ENCODE results near the gene GPBAR1.

Gene GPBAR1

DNA sequence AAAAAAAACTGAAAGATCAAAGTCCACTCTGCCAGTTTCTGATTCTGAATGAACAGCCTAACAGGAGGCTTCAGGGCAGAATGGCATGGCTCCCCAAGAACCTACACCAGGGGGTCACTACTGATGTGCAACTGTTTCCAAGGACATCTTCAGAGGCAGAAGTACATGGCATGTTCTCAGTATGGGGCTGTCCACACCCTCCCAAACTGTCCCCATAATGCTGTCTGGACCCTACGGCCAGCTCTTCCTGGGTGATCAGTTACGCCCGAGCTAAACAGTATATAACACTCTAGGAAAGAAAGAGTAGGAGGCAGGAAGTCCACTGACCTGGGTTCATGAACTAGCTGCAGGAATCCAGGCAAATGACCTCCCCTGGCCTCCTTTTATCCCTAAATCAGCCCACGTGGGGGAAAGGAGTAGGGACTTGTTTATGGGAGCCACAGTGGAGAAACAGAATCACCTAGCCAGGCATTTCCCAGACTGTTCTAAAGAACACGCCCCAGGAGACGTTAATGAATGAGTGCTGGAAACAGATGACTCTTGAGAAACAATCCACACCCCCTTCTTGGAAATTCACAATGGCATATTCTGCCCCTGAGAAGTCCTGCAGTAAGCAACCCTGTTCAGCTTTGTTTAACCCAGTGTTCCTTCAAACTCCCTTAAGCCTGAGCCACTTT, 29.0 kb downstream of the GPBAR1 start:
- Histone ChIP-seq H3K9me3 (ENCODE audit: control insufficient read depth in 2 of 2, low read length in 2 of 2) (no peaks in the 10 kb centered on the region), H3K36me3 (ENCODE audit: control insufficient read depth in 2 of 2, insufficient read depth in 2 of 2, low read length in 2 of 2) (no peaks in the 10 kb centered on the region), H3K4me1 (ENCODE audit: control insufficient read depth, insufficient read depth, low read length) (peaks cover 52% of the 10 kb centered on the region), H3K27ac (ENCODE audit: low read length) (peak overlapping the region; percentile 92), H3K27me3 (ENCODE audit: control insufficient read depth in 1 of 2, insufficient read depth in 2 of 2, low read length in 2 of 2) (no peaks in the 10 kb centered on the region), H3K9ac (ENCODE audit: low read length in 2 of 2) (peak overlapping the region; percentile 47 to 89), H3K4me3 (ENCODE audit: low read length in 2 of 2) (peak overlapping the region; percentile 74 to 90)

DNA sequence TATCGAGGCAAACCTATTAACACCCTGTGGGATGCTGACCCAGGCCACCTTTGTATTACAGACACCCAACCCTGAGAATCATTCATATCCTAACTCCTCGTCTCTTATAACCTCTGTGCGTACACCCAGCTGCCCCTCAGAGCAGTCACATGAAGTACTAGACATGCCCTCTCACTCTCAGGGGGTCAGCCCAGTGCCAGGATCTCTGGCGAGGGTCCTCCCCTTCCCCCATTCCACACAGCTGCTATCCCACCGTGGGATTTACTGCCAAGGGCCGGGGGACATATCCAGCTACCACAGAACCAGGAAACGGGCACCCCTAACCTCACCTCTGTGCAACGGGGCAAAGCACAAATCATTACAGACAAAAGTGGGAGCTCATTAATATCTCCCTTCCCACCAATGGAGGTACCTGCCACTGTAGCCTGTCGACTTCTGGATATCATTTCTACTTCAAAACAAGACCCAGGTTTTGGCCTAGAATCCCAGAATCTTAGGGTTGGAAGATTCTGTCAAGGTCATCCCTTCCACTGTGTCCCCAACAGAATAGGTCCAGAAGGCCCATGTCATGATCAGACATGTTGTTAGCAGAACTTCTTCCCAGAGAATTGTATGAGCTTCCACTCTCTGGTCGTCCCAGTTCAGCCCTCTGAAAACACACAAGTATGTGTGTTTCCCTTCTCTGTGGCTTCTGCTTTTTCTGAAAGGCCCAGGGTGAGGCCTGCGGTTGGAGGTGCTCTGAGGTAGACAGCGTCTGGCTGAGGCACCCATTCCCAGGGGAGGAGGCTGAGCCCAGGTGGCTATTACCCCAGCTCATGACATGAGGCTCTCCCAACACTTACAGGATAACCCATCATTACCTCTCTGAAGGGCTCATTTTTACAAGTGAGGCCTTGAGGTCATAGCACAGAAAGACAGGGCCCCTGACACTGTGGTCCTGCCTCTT, 29.8 kb downstream of the GPBAR1 start:
- Histone ChIP-seq H3K9me3 (ENCODE audit: control insufficient read depth in 2 of 2, low read length in 2 of 2) (no peaks in the 10 kb centered on the region), H3K9ac (ENCODE audit: low read length in 2 of 2) (peak overlapping the region; percentile 89 to 92), H3K36me3 (ENCODE audit: control insufficient read depth in 2 of 2, insufficient read depth in 2 of 2, low read length in 2 of 2) (no peaks in the 10 kb centered on the region), H3K4me3 (ENCODE audit: low read length in 2 of 2) (peak overlapping the region; percentile 74 to 90), H3K27me3 (ENCODE audit: control insufficient read depth in 1 of 2, insufficient read depth in 2 of 2, low read length in 2 of 2) (no peaks in the 10 kb centered on the region), H3K27ac (ENCODE audit: low read length) (peak overlapping the region; percentile 92), H3K4me1 (ENCODE audit: control insufficient read depth, insufficient read depth, low read length) (peaks cover 44% of the 10 kb centered on the region)

DNA sequence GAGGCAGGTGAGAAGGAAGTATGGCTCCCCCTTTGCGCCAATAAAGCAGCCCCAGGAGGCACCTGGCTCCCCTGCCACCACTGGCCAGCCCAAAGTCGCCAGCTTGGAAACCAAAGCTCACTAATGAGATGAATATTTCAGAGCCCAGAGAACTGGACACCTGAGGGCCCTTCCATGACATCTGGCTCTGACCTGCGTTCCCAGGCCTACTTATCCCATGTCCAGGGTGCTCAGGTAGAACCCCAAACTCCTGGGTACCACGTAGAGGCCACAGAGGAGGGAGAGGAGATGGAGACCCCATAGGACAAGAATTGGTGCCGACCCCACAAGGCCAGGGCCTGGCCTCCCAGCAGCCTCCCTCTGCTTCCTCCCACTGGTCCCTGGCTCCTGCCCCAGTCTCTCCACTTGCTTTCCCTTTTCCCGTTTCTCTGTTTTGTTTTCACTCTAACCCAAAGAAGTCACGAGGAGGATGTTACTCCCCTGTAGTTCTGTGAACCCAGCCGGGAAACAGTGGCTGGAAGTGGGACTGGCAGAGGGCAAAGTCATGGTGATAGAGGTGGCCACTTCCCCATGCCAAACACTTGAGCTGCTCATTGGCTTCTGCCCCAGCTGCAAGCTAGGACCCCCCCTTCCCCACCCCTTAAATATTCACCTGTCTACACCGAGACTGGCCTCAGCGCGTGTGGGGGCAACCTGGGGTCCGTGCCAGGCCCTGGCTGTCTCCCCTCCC, 30.7 kb downstream of the GPBAR1 start:
- Histone ChIP-seq H3K36me3 (ENCODE audit: control insufficient read depth in 2 of 2, insufficient read depth in 2 of 2, low read length in 2 of 2) (no peaks in the 10 kb centered on the region), H3K27ac (ENCODE audit: low read length) (peak overlapping the region; percentile 92), H3K9me3 (ENCODE audit: control insufficient read depth in 2 of 2, low read length in 2 of 2) (no peaks in the 10 kb centered on the region), H3K27me3 (ENCODE audit: control insufficient read depth in 1 of 2, insufficient read depth in 2 of 2, low read length in 2 of 2) (no peaks in the 10 kb centered on the region), H3K4me1 (ENCODE audit: control insufficient read depth, insufficient read depth, low read length) (peaks cover 35% of the 10 kb centered on the region), H3K4me3 (ENCODE audit: low read length in 2 of 2) (peak overlapping the region; percentile 74 to 90), H3K9ac (ENCODE audit: low read length in 2 of 2) (peak overlapping the region; percentile 89 to 92)

DNA sequence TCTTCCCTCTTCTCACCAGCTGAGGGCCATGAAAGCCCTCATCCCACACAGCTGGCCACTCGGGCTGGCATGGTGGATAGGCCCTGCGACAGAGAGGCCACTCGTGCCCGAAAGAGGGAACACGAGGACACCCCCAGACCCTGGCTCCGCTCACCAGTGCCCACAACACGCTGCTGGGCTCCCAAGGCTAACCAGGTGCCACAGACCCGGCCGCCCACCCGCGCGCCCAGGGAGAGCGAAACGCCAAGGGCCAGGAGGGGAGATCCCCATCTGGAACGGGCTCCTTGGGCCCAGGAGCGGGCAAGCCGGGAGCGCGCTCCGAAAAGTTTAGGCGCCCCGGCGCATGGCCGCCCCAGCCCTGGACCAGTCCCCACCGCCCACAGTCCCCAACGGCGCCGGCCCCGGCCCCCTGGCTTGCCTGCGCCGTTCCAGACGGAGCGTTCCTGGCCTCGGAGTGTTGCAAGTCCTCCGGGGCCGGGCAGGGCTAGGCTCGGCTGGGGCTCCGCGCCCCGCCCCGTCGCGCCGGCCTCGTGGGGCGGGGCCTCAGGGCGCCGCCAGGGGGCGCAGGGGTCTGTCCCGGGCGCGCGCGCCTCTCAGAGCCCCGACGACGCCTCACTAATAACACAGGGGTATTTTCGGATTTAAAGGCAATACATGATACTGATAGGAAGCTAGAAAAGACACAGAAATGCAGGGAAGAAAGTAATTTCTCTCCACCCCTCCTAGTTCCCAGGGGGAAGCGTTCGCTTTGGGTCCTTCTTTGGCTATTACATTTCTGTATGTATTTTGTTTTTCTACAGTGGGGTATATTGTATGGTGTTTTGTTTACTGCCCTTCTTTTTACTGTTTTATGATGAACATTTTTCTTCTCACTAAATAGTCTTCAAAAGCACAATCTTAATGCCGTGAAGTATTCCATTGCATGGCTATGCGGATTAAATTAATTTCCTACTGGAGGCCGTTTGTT, 31.5 kb downstream of the GPBAR1 start, which contains the start of gene TMBIM1:
TSS of gene TMBIM1 (minus strand) at position 456 of the 967 bp plus-strand sequence. CDS start 10,362 bp downstream, outside the sequence.
- H3K4me1 ChIP-seq (ENCODE audit: control insufficient read depth, insufficient read depth, low read length): peaks cover 28% of the 10 kb centered on the region
- H3K27ac ChIP-seq (ENCODE audit: low read length): peak within 1 kb of the TSS; percentile 92
- H3K9ac ChIP-seq (ENCODE audit: low read length in 2 of 2): peak within 1 kb of the TSS; percentile 89 to 92
- H3K4me3 ChIP-seq (ENCODE audit: low read length in 2 of 2): peak within 1 kb of the TSS; percentile 74 to 90
- H3K36me3 ChIP-seq (ENCODE audit: control insufficient read depth in 2 of 2, insufficient read depth in 2 of 2, low read length in 2 of 2): no peaks in the 10 kb centered on the region
- no peaks in the 10 kb centered on the region for H3K9me3 ChIP-seq (ENCODE audit: control insufficient read depth in 2 of 2, low read length in 2 of 2)
- H3K27me3 ChIP-seq (ENCODE audit: control insufficient read depth in 1 of 2, insufficient read depth in 2 of 2, low read length in 2 of 2): no peaks in the 10 kb centered on the region

DNA sequence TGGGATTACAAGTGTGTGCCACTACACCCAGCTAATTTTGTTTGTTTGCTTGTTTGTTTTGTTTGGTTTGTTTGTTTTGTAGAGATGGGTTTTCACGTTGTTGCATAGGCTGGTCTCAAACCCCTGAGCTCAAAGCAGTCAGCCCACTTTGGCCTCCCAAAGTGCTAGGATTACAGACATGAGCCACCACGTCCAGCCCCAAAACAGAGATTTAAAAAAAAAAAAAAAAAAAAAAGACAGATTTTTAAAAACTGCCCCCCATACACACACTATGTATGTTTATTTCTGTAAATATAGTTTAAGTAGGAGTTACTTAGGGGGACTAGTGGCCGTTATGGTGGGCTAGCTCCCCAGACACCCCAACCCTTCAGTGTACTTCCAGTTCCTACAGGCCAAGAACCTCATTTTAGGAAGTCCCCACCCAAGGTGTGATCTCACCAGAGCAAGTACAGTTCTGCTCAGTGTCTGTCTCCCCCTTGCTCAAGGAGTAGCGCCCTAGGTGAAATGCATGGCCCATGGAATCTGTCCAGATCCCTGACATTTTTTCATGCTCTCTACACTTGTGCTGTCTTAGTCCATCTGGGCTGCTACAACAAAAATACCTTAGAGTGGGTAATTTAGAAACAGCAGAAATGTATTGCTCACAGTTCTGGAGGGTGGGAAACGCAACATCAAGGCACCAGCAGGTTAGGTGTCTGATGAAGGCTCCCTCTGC, 33.1 kb downstream of the GPBAR1 start:
- Histone ChIP-seq H3K27ac (ENCODE audit: low read length) (no peak overlapping the region), H3K4me1 (ENCODE audit: control insufficient read depth, insufficient read depth, low read length) (peaks cover 21% of the 10 kb centered on the region), H3K4me3 (ENCODE audit: low read length in 2 of 2) (no peak overlapping the region), H3K9me3 (ENCODE audit: control insufficient read depth in 2 of 2, low read length in 2 of 2) (no peaks in the 10 kb centered on the region), H3K36me3 (ENCODE audit: control insufficient read depth in 2 of 2, insufficient read depth in 2 of 2, low read length in 2 of 2) (no peaks in the 10 kb centered on the region), H3K9ac (ENCODE audit: low read length in 2 of 2) (peak overlapping the region in 1 of 2 donors; percentile 5), H3K27me3 (ENCODE audit: control insufficient read depth in 1 of 2, insufficient read depth in 2 of 2, low read length in 2 of 2) (no peaks in the 10 kb centered on the region)

DNA sequence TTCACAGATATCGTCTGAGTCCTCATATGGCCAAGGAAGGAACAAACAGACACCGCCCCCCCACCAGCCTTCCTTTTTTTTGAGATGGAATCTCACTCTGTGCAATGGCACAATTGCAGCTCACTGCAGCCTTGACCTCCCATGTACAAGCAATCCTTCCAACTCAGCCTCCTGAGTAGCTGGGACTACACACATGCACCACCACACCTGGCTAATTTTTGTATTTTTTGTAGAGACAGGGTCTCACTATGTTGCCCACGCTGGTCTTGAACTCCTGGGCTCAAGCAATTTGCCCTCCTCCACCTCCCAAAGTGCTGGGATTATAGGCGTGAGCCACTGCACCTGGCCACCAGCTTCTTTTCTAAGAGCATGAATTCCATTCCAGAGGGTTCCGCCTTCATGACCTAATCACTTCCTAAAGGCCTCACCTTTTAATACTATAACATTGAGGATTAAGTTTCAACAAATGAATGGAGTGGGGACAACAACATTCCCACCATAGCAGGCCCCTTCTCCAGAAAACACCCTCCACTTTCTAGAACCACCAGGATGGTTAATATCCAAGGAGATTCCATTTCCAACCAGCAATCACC, 33.7 kb downstream of the GPBAR1 start:
- no peaks in the 10 kb centered on the region for H3K36me3 ChIP-seq (ENCODE audit: control insufficient read depth in 2 of 2, insufficient read depth in 2 of 2, low read length in 2 of 2)
- no peaks in the 10 kb centered on the region for H3K27me3 ChIP-seq (ENCODE audit: control insufficient read depth in 1 of 2, insufficient read depth in 2 of 2, low read length in 2 of 2)
- H3K27ac ChIP-seq (ENCODE audit: low read length): no peak overlapping the region
- no peak overlapping the region for H3K9ac ChIP-seq (ENCODE audit: low read length in 2 of 2)
- no peak overlapping the region for H3K4me3 ChIP-seq (ENCODE audit: low read length in 2 of 2)
- H3K4me1 ChIP-seq (ENCODE audit: control insufficient read depth, insufficient read depth, low read length): peaks cover 19% of the 10 kb centered on the region
- no peaks in the 10 kb centered on the region for H3K9me3 ChIP-seq (ENCODE audit: control insufficient read depth in 2 of 2, low read length in 2 of 2)

DNA sequence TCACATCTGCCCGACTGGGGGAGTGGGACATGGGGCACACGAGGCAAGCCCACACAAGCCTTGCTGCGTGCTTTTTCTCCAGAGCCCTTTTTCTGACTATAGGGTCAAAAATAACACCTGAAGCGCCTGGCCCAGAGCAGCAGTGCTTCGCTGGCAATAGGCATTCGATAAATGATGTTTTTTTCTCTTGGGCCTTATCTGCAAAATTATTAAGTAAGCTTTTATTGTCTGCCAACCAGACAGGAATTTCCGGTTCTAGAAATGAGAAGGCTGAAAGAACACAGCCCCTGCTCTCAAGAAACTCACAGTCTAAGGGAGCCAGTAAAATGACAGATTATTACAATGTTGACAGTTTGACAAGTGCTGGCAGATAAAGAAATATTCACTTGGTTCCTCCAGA, 34.2 kb downstream of the GPBAR1 start:
- Histone ChIP-seq H3K4me1 (ENCODE audit: control insufficient read depth, insufficient read depth, low read length) (peaks cover 14% of the 10 kb centered on the region), H3K27ac (ENCODE audit: low read length) (no peak overlapping the region), H3K9me3 (ENCODE audit: control insufficient read depth in 2 of 2, low read length in 2 of 2) (no peaks in the 10 kb centered on the region)

DNA sequence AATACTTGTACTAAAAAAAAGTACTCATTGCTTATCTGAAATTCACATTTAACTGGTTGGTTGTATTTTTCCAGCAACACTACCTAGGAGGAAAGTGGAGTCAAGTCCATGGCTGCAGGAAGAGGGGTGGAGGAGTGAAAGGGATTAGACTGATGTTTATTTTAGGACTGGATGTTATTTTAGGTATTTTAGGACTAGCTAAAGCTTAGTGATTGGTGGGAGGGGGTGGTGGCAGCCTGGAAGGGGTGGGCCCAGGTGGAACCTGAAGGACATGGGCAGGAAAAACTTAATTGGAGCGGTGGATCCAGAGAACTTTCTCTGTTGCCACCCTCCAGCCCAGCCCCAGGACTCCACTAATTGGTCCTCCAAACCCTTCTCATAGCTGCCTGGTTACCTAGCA, 35.4 kb downstream of the GPBAR1 start:
- H3K9me3 ChIP-seq (ENCODE audit: control insufficient read depth in 2 of 2, low read length in 2 of 2): no peaks in the 10 kb centered on the region
- no peak overlapping the region for H3K4me3 ChIP-seq (ENCODE audit: low read length in 2 of 2)
- no peaks in the 10 kb centered on the region for H3K36me3 ChIP-seq (ENCODE audit: control insufficient read depth in 2 of 2, insufficient read depth in 2 of 2, low read length in 2 of 2)
- peaks cover 2% of the 10 kb centered on the region for H3K4me1 ChIP-seq (ENCODE audit: control insufficient read depth, insufficient read depth, low read length)
- no peaks in the 10 kb centered on the region for H3K27me3 ChIP-seq (ENCODE audit: control insufficient read depth in 1 of 2, insufficient read depth in 2 of 2, low read length in 2 of 2)
- H3K9ac ChIP-seq (ENCODE audit: low read length in 2 of 2): no peak overlapping the region
- H3K27ac ChIP-seq (ENCODE audit: low read length): no peak overlapping the region

More for the DNA sequence above, 34.2 kb downstream of the GPBAR1 start:
- H3K36me3 ChIP-seq (ENCODE audit: control insufficient read depth in 2 of 2, insufficient read depth in 2 of 2, low read length in 2 of 2): no peaks in the 10 kb centered on the region
- no peaks in the 10 kb centered on the region for H3K27me3 ChIP-seq (ENCODE audit: control insufficient read depth in 1 of 2, insufficient read depth in 2 of 2, low read length in 2 of 2)
- H3K9ac ChIP-seq (ENCODE audit: low read length in 2 of 2): no peak overlapping the region
- H3K4me3 ChIP-seq (ENCODE audit: low read length in 2 of 2): no peak overlapping the region

DNA sequence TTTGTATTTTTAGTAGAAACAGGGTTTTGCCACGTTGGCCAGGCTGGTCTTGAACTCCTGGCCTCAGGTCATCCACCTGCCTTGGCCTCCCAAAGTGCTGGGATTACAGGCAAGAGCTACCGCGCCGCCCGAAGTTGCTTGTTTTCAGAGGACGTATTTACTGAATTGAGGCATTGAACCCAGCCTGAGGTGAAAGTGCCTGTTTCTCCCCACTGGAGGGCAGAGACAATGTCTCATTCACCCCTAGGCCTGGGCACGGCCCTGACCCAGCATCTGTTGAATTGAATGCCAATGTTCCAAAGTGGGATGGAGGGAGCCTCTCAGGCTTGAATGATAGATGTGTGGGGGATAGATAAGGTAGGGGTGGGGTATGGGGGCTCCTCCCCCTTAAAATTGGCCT, 36.0 kb downstream of the GPBAR1 start:
- no peaks in the 10 kb centered on the region for H3K27me3 ChIP-seq (ENCODE audit: control insufficient read depth in 1 of 2, insufficient read depth in 2 of 2, low read length in 2 of 2)
- H3K4me3 ChIP-seq (ENCODE audit: low read length in 2 of 2): no peak overlapping the region
- no peaks in the 10 kb centered on the region for H3K36me3 ChIP-seq (ENCODE audit: control insufficient read depth in 2 of 2, insufficient read depth in 2 of 2, low read length in 2 of 2)
- no peaks in the 10 kb centered on the region for H3K4me1 ChIP-seq (ENCODE audit: control insufficient read depth, insufficient read depth, low read length)
- no peaks in the 10 kb centered on the region for H3K9me3 ChIP-seq (ENCODE audit: control insufficient read depth in 2 of 2, low read length in 2 of 2)
- no peak overlapping the region for H3K27ac ChIP-seq (ENCODE audit: low read length)
- no peak overlapping the region for H3K9ac ChIP-seq (ENCODE audit: low read length in 2 of 2)

All from stomach smooth muscle (tissue), 2 donors.